Parathyroid adenoma (tissue), 2 donors: ENCODE measurements around the gene DDX55.
"Not testable (repeated sequence)": the region's sequence is repeated elsewhere in the genome, so short reads cannot be mapped to it uniquely, and the experiment has no call there.

ENCODE experiments used
- H2AFZ ChIP-seq: fragments of 300-600 bp; sonication (generic); one replicate; pipeline ENCODE4 v1.7.0; 2017; ENCODE audit warnings: antibody characterized with exemption, mild to moderate bottlenecking
- H3K27ac ChIP-seq: fragments of 300-600 bp; sonication (generic); one replicate; pipeline ENCODE4 v1.7.0; 2017
- H3K27me3 ChIP-seq: fragments of 300-600 bp; sonication (generic); one replicate; pipeline ENCODE4 v1.7.0; 2017; ENCODE audit warnings: low read length; ENCODE audit not compliant: control insufficient read depth, insufficient read depth
- H3K36me3 ChIP-seq: fragments of 300-600 bp; sonication (generic); one replicate; pipeline ENCODE4 v1.7.0; 2017; ENCODE audit warnings: low read length; ENCODE audit not compliant: control insufficient read depth, insufficient read depth
- H3K4me1 ChIP-seq: fragments of 300-600 bp; sonication (generic); one replicate; pipeline ENCODE4 v1.7.0; 2017; ENCODE audit warnings: control low read depth
- H3K4me2 ChIP-seq: fragments of 300-600 bp; sonication (generic); one replicate; pipeline ENCODE4 v1.7.0; 2017; ENCODE audit warnings: low read length
- H3K4me3 ChIP-seq: fragments of 300-600 bp; sonication (generic); one replicate; pipeline ENCODE4 v1.7.0; 2017; ENCODE audit warnings: low read depth, low read length
- H3K79me2 ChIP-seq: fragments of 300-600 bp; sonication (generic); one replicate; pipeline ENCODE4 v1.7.0; 2017; ENCODE audit warnings: control low read depth
- H3K9ac ChIP-seq: fragments of 300-600 bp; sonication (generic); one replicate; pipeline ENCODE4 v1.7.0; 2017; ENCODE audit warnings: mild to moderate bottlenecking
- H3K9me3 ChIP-seq: fragments of 300-600 bp; sonication (generic); one replicate; pipeline ENCODE4 v1.7.0; 2017; ENCODE audit warnings: low read length; ENCODE audit not compliant: control insufficient read depth
- CTCF ChIP-seq: fragments of 300-600 bp; sonication (generic); IDR thresholded peaks from one replicate; pipeline ENCODE4 v1.7.0; 2017; ENCODE audit warnings: antibody characterized with exemption, mild to moderate bottlenecking
- donor health status: primary hyperparathyroidism.

Gene DDX55

GRCh38 chr12:123571343-123571813 is 30.5 kb upstream of the DDX55 start:
- H3K27ac ChIP-seq: no peak overlapping the region
- no peaks in the 10 kb centered on the region for H3K36me3 ChIP-seq

GRCh38 chr12:123572391-123572790 is 29.5 kb upstream of the DDX55 start:
- H2AFZ ChIP-seq: no peak overlapping the region
- H3K36me3 ChIP-seq: no peaks in the 10 kb centered on the region
- no peak overlapping the region for H3K27ac ChIP-seq
- H3K9me3 ChIP-seq: no peaks in the 10 kb centered on the region
- H3K9ac ChIP-seq: no peak overlapping the region
- no peak overlapping the region for H3K4me3 ChIP-seq
- H3K4me1 ChIP-seq: no peaks in the 10 kb centered on the region
- no peaks in the 10 kb centered on the region for H3K79me2 ChIP-seq
- no peaks in the 10 kb centered on the region for H3K27me3 ChIP-seq
- TF ChIP-seq CTCF: no peak
- no peak overlapping the region for H3K4me2 ChIP-seq

More at GRCh38 chr12:123571343-123571813, 30.5 kb upstream of the DDX55 start:
- no peaks in the 10 kb centered on the region for H3K4me1 ChIP-seq
- H3K4me3 ChIP-seq: no peak overlapping the region
- no peaks in the 10 kb centered on the region for H3K79me2 ChIP-seq
- H2AFZ ChIP-seq: no peak overlapping the region
- no peaks in the 10 kb centered on the region for H3K27me3 ChIP-seq
- TF ChIP-seq CTCF: no peak
- H3K4me2 ChIP-seq: no peak overlapping the region
- H3K9ac ChIP-seq: no peak overlapping the region
- no peaks in the 10 kb centered on the region for H3K9me3 ChIP-seq

GRCh38 chr12:123573870-123574269 is 28.0 kb upstream of the DDX55 start:
- TF ChIP-seq CTCF: no peak
- Histone ChIP-seq H3K27me3 (no peaks in the 10 kb centered on the region), H3K4me1 (no peaks in the 10 kb centered on the region), H2AFZ (no peak overlapping the region), H3K36me3 (no peaks in the 10 kb centered on the region), H3K4me2 (no peak overlapping the region), H3K79me2 (no peaks in the 10 kb centered on the region), H3K9me3 (no peaks in the 10 kb centered on the region), H3K27ac (no peak overlapping the region), H3K4me3 (no peak overlapping the region), H3K9ac (no peak overlapping the region)

GRCh38 chr12:123576611-123577010 is 25.3 kb upstream of the DDX55 start:
- H2AFZ ChIP-seq: no peak overlapping the region
- H3K79me2 ChIP-seq: no peaks in the 10 kb centered on the region
- H3K4me2 ChIP-seq: no peak overlapping the region
- H3K27ac ChIP-seq: no peak overlapping the region
- H3K9me3 ChIP-seq: no peaks in the 10 kb centered on the region
- H3K36me3 ChIP-seq: no peaks in the 10 kb centered on the region
- no peaks in the 10 kb centered on the region for H3K4me1 ChIP-seq
- H3K27me3 ChIP-seq: no peaks in the 10 kb centered on the region
- no peak overlapping the region for H3K9ac ChIP-seq
- no peak for TF ChIP-seq CTCF
- no peak overlapping the region for H3K4me3 ChIP-seq

GRCh38 chr12:123578243-123578642 is 23.7 kb upstream of the DDX55 start:
- no peak for TF ChIP-seq CTCF
- H3K36me3 ChIP-seq: no peaks in the 10 kb centered on the region
- H3K9ac ChIP-seq: no peak overlapping the region
- no peak overlapping the region for H3K27ac ChIP-seq
- no peak overlapping the region for H3K4me3 ChIP-seq
- no peaks in the 10 kb centered on the region for H3K9me3 ChIP-seq
- H3K4me2 ChIP-seq: no peak overlapping the region
- H3K27me3 ChIP-seq: no peaks in the 10 kb centered on the region
- H2AFZ ChIP-seq: no peak overlapping the region
- peaks cover 6% of the 10 kb centered on the region for H3K4me1 ChIP-seq
- H3K79me2 ChIP-seq: no peaks in the 10 kb centered on the region

GRCh38 chr12:123578829-123579228 is 23.1 kb upstream of the DDX55 start:
- not testable (repeated sequence) for H3K79me2 ChIP-seq, H3K9me3 ChIP-seq, H3K9ac ChIP-seq, H3K36me3 ChIP-seq, H3K4me1 ChIP-seq, H3K4me3 ChIP-seq, H2AFZ ChIP-seq, H3K27me3 ChIP-seq, H3K4me2 ChIP-seq, H3K27ac ChIP-seq
